IPS-20b (cell line): ENCODE results near the gene SPG11.

Experiments used
- H3K27ac ChIP-seq: one replicate; pipeline ENCODE4 v1.5.1; 2013; ENCODE audit warnings: low read length
- H3K27me3 ChIP-seq: 2 replicates; pipeline ENCODE4 v1.6.1; 2013; ENCODE audit warnings: mild to moderate bottlenecking, low read length, inconsistent platforms; ENCODE audit not compliant: insufficient read depth
- H3K36me3 ChIP-seq: 2 replicates; pipeline ENCODE4 v1.6.1; 2013; ENCODE audit warnings: low read depth, mild to moderate bottlenecking, inconsistent platforms, low read length, moderate library complexity; ENCODE audit not compliant: insufficient read depth
- H3K4me1 ChIP-seq: 2 replicates; pipeline ENCODE4 v1.6.1; 2013; ENCODE audit warnings: mild to moderate bottlenecking, control low read depth, inconsistent platforms, low read length, moderate library complexity; ENCODE audit not compliant: insufficient read depth
- H3K4me3 ChIP-seq: 2 replicates; pipeline ENCODE4 v1.5.1; 2013; ENCODE audit warnings: mild to moderate bottlenecking, low read length, inconsistent platforms
- H3K9ac ChIP-seq: 2 replicates; pipeline ENCODE4 v1.6.1; 2013; ENCODE audit warnings: low read depth, mild to moderate bottlenecking, inconsistent platforms, low read length, moderate library complexity
- H3K9me3 ChIP-seq: 2 replicates; pipeline ENCODE4 v1.6.1; 2013; ENCODE audit warnings: mild to moderate bottlenecking, low read depth, low read length, inconsistent platforms; ENCODE audit not compliant: insufficient read depth

The SPG11 gene

GRCh38 chr15:44668921-44669320, 5.5 kb upstream of the SPG11 start:
- no peaks in the 10 kb centered on the region for H3K36me3 ChIP-seq
- H3K27me3 ChIP-seq = no peaks in the 10 kb centered on the region
- no peaks in the 10 kb centered on the region for H3K9me3 ChIP-seq
- H3K4me1 ChIP-seq = peaks cover 2% of the 10 kb centered on the region; the same call in 1 of the 2 replicates
- H3K9ac ChIP-seq = no peak overlapping the region
- H3K4me3 ChIP-seq = no peak overlapping the region
- H3K27ac ChIP-seq = no peak overlapping the region

DNA sequence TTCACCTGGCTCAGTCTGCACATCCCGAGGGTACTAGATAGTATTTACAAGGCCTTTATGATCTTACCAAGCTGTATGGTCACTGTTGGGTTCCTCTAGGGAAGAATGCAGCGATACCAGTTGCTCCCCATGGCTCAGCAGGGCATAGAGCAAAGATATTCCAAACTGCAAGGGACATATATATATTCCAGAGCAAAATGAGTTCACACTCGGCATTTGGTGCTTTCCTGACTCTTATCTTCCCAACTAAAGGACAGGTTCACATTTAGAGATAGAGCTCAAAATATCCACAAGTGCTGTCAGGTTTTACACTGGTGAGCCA, 3.5 kb upstream of the SPG11 start:
- H3K4me1 ChIP-seq = peaks cover 5% of the 10 kb centered on the region; the same call in 1 of the 2 replicates
- no peaks in the 10 kb centered on the region for H3K36me3 ChIP-seq
- no peak overlapping the region for H3K9ac ChIP-seq
- no peak overlapping the region for H3K4me3 ChIP-seq
- no peak overlapping the region for H3K27ac ChIP-seq
- no peaks in the 10 kb centered on the region for H3K27me3 ChIP-seq
- H3K9me3 ChIP-seq = no peaks in the 10 kb centered on the region

DNA sequence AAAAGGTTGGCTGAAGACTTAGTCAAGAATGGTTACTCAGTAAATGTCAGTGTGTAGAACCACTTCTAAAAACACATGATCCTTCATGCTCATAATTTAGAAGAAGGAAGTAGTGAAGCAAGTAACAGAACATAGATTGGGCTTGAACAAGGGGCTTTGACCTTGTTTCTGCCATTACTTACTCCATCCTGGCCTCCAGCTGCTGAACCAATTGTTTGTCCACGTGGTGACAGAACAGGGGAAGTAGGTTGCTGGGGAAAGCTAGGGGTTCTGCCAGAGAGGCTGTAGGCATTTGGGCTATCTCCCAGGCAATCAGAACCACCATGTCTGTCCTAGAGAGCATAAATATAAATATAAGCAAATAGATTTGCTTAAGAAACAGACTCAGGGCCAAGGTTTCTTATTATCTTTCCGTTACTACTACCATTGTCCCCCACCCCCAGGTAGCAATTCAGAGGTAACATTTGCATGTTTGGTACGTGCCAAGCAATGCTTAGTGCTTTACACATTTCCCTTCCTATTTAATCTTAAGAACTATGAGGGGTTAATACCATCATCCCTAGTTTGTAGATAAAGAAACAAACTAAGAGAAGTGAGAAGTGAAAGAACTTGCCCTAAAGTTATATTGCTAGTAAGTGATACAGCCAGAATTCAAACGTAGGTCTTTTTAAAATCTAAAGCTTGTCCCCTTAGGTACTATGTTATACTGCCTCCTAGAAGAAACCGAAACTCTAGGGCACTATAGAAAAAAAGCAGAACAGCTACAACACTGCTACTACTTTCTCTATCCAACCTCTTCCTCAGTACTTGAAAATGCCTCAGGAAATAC, 3.0 kb upstream of the SPG11 start:
- Histone ChIP-seq H3K9ac (no peak overlapping the region), H3K36me3 (no peaks in the 10 kb centered on the region), H3K4me1 (peaks cover 5% of the 10 kb centered on the region; the same call in 1 of the 2 replicates), H3K4me3 (no peak overlapping the region), H3K9me3 (no peaks in the 10 kb centered on the region), H3K27me3 (no peaks in the 10 kb centered on the region), H3K27ac (no peak overlapping the region)

- H3K4me1 ChIP-seq = peaks cover 5% of the 10 kb centered on the region; the same call in 1 of the 2 replicates
- peaks cover 13% of the 10 kb centered on the region for H3K36me3 ChIP-seq
- peak overlapping the region; percentile 96 for H3K27ac ChIP-seq
- no peaks in the 10 kb centered on the region for H3K9me3 ChIP-seq
- no peaks in the 10 kb centered on the region for H3K27me3 ChIP-seq
- H3K4me3 ChIP-seq = peak overlapping the region; percentile 92
- H3K9ac ChIP-seq = peak overlapping the region; percentile 95
These were observed 718 bp downstream of the SPG11 start for GRCh38 chr15:44662478-44663409.

GRCh38 chr15:44661576-44661975, 1.9 kb downstream of the SPG11 start:
- Histone ChIP-seq H3K27me3 (no peaks in the 10 kb centered on the region), H3K4me3 (no peak overlapping the region), H3K9me3 (no peaks in the 10 kb centered on the region), H3K9ac (no peak overlapping the region), H3K4me1 (peaks cover 2% of the 10 kb centered on the region; the same call in 1 of the 2 replicates), H3K36me3 (peaks cover 22% of the 10 kb centered on the region), H3K27ac (no peak overlapping the region)

DNA sequence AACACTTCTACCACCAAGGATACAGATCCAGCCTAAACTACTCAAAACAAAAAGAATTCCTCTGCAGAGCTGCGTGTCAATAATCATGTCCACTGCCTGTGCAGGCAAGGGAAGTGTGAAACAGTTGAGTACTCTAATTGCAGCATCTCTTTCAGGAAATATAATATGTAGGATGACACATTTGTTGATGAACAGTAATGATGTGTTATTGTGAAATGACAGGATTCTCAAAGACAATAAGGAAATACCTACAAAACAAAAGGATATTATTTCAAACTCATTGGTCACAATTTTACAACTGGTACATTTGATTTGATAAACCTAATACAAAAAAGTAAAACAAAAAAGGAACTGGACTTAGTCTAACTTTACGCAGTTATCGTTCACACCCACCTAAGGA, 4.4 kb downstream of the SPG11 start:
- Histone ChIP-seq H3K9ac (no peak overlapping the region), H3K27me3 (no peaks in the 10 kb centered on the region), H3K4me1 (peaks cover 2% of the 10 kb centered on the region; the same call in 1 of the 2 replicates), H3K36me3 (peaks cover 41% of the 10 kb centered on the region), H3K9me3 (no peaks in the 10 kb centered on the region), H3K4me3 (no peak overlapping the region), H3K27ac (no peak overlapping the region)

- Histone ChIP-seq H3K36me3 (peaks cover 49% of the 10 kb centered on the region), H3K9ac (no peak overlapping the region), H3K4me3 (no peak overlapping the region), H3K27ac (no peak overlapping the region), H3K4me1 (no peaks in the 10 kb centered on the region), H3K9me3 (no peaks in the 10 kb centered on the region), H3K27me3 (no peaks in the 10 kb centered on the region)
These were observed 6.1 kb downstream of the SPG11 start for GRCh38 chr15:44657378-44657777.

DNA sequence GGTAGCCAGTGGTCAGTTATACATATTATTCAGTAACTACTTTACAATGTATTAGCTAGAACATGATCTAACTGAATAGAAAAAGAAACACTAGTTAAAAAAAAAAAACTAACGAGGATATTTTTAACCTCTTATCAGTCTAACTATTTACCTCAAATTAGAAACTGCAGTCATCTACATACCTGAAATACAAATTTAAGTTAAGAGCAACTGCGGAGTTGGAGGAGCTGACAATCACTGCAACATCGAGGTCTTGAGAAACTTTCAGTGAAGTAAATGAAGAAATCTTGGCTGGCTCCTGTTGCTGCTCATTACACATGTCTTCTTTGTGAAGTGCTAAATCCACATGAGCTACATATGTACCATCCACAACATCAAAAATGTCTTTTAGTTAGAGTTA, 6.5 kb downstream of the SPG11 start:
- Histone ChIP-seq H3K4me1 (no peaks in the 10 kb centered on the region), H3K4me3 (no peak overlapping the region), H3K9me3 (no peaks in the 10 kb centered on the region), H3K36me3 (peaks cover 54% of the 10 kb centered on the region), H3K9ac (no peak overlapping the region), H3K27ac (no peak overlapping the region), H3K27me3 (no peaks in the 10 kb centered on the region)

DNA sequence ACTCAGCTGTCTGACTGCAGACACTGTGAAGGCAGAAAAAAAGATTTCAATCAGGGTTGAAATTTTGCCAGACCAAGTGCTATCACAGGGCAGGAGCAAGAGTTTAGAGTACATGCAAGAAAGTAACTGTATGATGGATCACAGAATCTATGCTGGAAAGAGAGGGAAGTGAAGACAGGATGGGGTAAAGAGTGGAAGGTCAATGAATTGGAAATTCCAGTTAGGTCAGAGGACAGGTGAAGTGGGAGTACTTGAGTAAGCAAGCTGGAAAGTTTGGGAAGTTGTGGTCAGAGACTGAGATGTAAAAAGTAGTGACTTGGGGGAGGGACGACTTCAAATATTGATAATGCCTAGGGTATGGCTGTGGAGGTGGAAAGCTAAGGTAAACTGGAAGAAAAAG, 7.2 kb downstream of the SPG11 start:
- Histone ChIP-seq H3K4me3 (no peak overlapping the region), H3K9me3 (no peaks in the 10 kb centered on the region), H3K9ac (no peak overlapping the region), H3K4me1 (no peaks in the 10 kb centered on the region), H3K27me3 (no peaks in the 10 kb centered on the region), H3K27ac (no peak overlapping the region), H3K36me3 (peaks cover 60% of the 10 kb centered on the region)

GRCh38 chr15:44654858-44655257, 8.6 kb downstream of the SPG11 start:
- H3K4me3 ChIP-seq = no peak overlapping the region
- H3K36me3 ChIP-seq = peaks cover 70% of the 10 kb centered on the region
- no peaks in the 10 kb centered on the region for H3K9me3 ChIP-seq
- H3K4me1 ChIP-seq = no peaks in the 10 kb centered on the region
- H3K27me3 ChIP-seq = no peaks in the 10 kb centered on the region
- no peak overlapping the region for H3K27ac ChIP-seq
- H3K9ac ChIP-seq = no peak overlapping the region

DNA sequence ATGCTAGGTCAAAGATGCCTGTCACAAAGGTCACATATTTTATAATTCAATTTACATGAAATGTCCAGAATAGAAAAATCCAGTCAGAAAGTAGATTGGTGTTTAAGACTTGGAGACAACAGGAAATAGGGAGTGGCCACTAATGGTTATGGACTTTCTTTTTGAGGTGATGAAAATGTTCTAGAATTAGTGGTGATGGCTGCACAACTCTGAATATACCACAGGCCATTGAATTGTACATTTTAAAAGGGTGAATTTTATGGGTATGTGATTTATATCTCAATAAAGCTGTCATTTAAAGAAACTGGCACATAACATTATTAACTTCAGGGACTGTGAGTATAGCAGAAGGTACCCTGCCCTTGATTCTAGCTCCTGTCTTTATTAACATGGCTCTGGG, 15.8 kb downstream of the SPG11 start:
- Histone ChIP-seq H3K9ac (no peak overlapping the region), H3K27me3 (no peaks in the 10 kb centered on the region), H3K4me3 (no peak overlapping the region), H3K4me1 (no peaks in the 10 kb centered on the region), H3K9me3 (no peaks in the 10 kb centered on the region), H3K36me3 (peaks cover 72% of the 10 kb centered on the region), H3K27ac (no peak overlapping the region)

DNA sequence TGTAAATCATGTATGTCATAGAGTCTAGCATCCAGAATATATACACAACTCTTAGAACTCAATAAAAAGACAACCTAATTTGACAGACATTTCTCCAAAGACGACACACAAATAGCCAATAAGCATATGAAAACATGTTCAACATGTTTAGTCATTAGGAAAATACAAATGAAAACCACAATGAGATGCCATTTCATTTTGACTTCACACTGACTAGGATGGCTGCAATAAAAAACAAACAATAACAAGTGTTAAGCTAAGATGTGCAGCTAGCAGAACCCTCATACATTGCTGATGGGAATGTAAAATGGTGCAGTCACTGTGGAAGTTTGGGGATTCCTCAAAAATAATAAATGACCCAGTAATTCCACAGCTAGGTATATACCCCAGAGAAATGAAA, 16.4 kb downstream of the SPG11 start:
- Histone ChIP-seq H3K4me1 (no peaks in the 10 kb centered on the region), H3K4me3 (no peak overlapping the region), H3K27ac (no peak overlapping the region), H3K27me3 (no peaks in the 10 kb centered on the region), H3K9me3 (no peaks in the 10 kb centered on the region), H3K36me3 (peaks cover 66% of the 10 kb centered on the region), H3K9ac (no peak overlapping the region)
